HG03103 (cell line): ENCODE results near the gene PTPRR.

ENCODE experiments used
- ATAC-seq: cut with Tn5 transposase; IDR thresholded peaks from one replicate; pipeline ENCODE4 v1.9.1; 2021; ENCODE audit warnings: low read depth; ENCODE audit not compliant: unreplicated experiment

Gene PTPRR

DNA sequence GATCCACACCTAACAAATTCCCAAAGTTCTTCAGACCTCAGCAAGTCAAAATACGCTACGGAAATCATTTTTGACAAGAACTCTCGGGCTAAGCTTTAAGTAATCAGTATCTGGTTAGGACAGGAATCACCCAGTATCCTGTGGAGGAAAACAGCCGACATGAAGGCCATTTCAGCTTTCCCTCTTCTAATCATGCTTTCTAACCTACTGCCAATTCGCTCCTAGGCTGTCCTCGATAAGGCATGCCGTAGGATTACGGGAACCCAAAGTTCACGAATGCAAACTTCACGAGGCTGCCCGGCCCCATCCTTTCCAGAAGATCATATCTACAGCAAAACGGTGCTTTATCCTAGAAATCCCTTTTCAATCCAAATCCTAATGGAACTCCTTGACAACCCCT is 201.5 kb downstream of the PTPRR start:
- no peak for ATAC-seq

GRCh38 chr12:70711831-70712230 is 208.7 kb downstream of the PTPRR start:
- ATAC-seq = no peak

- ATAC-seq = no peak
Observed at GRCh38 chr12:70709022-70709421, 211.5 kb downstream of the PTPRR start.

- ATAC-seq = no peak
Observed at GRCh38 chr12:70706611-70707010, 213.9 kb downstream of the PTPRR start.

DNA sequence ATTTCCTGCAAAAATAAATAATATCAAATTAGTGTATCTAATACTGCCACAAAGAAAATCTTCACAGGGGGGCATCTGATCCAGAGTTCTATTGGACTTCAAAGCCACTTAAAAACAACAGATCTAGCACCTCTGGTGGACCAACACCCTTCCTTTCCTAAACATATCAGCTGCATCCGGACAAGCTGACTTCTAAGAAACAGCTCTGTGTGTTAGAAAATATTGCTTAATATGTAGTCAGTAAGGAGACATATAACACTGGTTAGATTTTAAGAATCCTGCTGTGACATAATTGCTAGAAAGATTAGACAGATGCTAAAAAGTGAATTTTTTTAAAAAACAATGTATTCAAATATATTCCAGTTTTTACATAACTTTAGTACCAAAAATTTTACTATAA is 222.2 kb downstream of the PTPRR start:
- no peak for ATAC-seq

DNA sequence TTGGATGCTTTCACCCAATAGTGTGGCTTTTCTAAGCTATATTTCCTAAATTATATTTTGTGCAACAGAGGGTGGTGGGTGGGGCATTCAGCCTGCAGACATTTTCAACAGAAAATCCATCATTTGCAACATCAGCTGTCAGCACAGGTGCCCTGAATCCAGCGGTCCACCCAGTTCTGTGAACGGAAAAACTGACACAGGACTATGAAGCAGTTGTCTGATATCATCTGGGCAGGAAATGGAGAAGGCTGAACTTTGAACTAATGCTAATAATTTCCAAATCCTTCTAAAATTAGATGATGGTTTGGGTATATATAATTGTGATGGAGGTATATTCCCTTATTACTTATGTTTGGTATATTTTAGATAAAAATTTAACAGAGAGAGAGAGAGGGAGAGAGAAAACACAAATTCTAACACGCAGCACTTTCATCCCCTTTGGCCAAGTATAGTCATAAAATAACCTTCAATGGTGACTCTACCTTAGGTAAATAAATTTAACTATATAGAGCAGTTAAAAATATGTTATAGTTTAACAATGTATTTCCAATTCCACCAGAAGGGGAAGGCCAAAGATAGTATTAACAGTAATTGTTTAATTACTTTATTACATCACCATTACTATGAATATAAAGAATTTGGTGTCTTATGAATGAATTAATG is 225.0 kb downstream of the PTPRR start:
- ATAC-seq = no peak

DNA sequence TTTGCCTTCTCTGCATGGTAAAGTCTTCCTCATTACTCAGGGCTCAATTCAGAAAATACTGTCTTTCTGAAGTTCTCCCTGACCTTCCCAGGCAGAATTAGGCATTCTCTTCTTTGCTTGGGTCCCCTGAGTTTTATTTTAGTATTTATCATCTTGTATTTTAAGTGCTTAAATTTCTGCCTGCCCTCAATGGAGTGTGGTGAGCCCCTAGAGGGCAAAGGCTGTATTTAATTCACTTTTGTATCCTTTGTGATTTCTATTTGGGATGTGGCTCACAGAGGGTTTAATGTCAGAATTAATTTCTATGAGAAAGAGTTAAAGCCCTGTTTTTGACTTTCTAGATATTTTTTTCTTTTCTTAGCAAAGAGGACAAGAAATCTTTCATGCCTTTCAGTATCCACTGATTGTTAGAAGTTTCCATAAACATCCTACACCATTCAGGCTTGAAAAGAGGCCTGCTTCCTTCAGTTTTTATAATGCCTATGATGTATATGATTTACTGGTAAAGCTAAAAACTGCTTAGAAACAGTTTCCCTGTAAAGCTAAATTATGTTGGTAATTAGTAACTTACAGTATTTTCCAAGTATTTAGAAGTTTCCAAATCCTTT is 227.8 kb downstream of the PTPRR start:
- no peak for ATAC-seq

DNA sequence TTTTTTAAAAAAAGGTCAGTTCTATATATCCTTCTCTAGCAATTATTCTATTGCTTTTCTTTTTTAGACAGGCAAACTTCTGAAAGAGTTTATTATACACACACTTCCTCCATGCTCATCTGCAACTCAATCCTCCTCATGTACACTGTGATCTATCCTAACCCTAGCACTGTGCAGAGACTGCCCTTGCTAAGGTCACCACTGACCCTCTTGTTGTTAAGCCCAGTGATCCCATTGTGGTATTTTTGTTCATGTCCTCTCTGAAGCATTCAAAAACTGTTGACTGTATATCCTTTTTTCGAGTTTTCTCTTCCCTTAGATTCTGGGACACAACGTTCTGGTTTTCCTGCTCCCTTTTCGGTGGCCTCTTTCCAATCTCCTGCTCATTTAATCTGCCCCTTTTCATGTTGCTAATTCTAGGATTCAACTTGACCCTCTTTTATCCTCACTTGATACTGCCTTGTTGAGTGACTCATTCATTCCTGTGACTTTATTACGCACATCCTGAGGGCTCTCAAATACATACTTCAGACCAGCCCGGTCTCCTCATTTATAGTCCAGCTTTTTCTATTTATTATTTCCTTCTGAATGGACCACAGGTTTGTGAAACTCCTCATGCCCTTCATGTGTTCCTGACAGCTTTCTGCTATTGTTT is 229.4 kb downstream of the PTPRR start:
- ATAC-seq = no peak

GRCh38 chr12:70686907-70687306 is 233.6 kb downstream of the PTPRR start:
- no peak for ATAC-seq

- ATAC-seq = no peak
Observed at GRCh38 chr12:70686299-70686698, 234.2 kb downstream of the PTPRR start.

DNA sequence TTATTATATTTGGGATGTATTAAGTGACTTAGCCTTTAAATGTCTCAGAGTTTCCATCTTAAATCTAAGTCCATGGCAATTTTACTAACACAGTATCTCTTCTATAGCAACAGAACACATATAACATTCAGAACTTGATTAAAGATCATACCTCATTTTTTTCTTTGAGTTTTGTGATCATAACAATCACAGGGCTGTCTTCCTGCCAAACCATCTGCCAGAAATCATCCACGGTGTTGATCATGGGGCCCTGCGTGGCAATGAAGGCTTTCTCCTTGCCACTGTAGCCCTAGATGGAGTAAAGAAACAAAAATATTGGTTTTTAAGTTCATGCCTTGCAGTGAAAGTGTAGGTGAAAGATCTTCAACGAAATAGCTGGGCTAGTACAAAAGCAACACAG is 236.6 kb downstream of the PTPRR start:
- ATAC-seq = no peak

- ATAC-seq = no peak
Observed at GRCh38 chr12:70671698-70672097, 248.8 kb downstream of the PTPRR start.

- no peak for ATAC-seq
Observed at GRCh38 chr12:70670948-70671347, 249.6 kb downstream of the PTPRR start.

DNA sequence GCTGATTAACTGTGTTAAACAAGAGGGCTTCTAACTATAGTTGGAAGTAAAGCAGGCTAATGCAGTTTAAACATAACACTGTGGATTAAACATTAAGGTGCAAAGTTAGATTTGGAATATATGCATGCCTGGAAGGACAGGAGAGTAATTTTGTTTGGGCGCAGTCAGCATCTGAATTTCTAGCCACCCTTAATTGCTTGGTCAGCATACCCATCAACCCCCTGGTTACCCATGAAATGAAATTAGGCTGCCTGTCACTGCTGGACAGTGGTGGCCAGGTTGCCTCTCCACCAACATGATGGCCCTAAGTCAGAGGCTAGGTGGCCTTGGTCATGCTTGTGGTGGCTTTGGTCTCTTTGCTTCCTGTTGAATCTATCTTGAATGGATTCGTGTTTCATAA is 253.3 kb downstream of the PTPRR start:
- no peak for ATAC-seq

- ATAC-seq = no peak
Observed at GRCh38 chr12:70666364-70666763, 254.2 kb downstream of the PTPRR start.

DNA sequence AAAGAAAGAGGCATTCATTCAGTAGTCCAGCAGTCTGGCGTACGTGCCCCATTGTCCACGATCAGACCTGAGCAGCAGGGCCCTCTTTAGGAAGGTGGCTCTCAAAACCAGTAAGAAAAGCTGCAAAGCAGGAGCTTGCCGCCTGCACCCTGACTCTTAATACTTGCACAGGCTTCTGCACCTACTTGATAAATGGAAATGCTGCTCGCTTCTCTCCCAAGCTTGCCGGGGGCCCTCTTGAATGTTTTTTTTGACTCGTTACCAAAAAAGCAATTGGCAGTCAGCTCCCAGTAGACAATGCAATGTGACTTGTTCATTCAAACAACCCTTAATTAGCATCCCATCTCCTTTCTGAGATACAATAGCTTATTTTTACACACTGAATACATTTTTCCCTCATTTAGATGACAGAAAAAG is 256.1 kb downstream of the PTPRR start:
- no peak for ATAC-seq

GRCh38 chr12:70663838-70664237 is 256.7 kb downstream of the PTPRR start:
- no peak for ATAC-seq

DNA sequence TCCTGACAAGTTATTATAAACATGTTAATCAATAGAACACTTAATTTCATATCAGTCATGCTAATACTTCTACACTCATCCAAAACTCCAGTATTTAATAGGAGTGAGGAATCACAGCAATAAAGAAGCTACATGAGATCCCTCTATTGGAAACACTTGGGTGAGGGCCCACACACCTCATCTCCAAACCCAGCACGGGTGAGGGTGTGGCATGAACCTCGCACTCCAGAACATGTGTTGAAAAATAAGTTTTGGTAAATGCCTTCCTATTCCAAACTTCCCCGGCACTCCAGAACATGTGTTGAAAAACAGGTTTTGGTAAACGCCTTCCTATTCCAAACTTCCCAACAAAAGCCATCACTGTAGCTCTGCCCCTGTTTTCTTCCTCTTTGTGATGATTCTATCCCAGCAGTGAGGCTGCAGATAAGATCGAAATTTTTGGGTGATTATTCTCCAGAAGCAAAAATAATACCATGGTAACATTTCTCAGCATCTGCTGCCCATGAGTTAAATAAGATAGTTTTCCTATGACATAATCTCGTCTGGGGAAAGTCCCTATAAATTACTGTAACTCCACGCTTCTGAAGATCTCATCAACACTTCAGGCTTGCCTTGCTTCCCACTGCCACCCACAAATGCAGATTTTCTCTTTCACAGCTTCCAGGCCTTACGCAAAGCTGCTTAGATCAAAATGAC is 258.9 kb downstream of the PTPRR start:
- no peak for ATAC-seq

- ATAC-seq = no peak
Observed at GRCh38 chr12:70660620-70661219, 259.8 kb downstream of the PTPRR start.

DNA sequence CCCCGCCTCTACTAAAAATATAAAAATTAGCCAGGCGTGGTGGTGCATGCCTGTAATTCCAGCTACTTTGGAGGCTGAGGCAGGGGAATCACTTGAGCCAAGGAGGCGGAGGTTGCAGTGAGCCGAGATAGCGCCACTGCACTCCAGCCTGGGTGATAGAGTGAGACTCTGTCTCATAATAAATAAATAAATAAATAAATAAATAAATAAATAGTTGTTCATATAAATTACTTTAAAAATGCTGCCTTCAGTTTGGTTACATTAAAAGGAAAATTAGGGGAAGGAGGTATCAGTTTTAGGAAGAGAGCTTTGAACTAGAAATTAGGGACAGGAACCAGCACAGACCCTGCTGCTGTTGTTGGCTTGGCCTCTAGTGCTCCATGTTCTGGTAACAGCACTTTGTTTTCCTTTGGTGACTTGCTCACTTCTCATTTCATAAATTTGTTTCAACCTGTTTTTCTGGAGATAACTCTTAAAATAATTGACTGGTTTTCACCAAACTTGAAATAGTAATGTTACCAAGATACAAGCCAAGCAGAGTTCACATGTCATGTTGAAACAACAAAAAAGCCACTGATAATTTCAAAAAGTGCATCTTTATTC is 260.4 kb downstream of the PTPRR start:
- no peak for ATAC-seq
